HL-60 (cell line): ENCODE measurements around the gene IL13RA1.

ENCODE experiments used
- DNase-seq, 2 experiments: peaks; one replicate each; pipeline ENCODE4 v3.0.0-alpha.2; 2010 to 2020; ENCODE audit warnings: low read depth in 1 of 2, low spot score in 1 of 2
- H3K27ac ChIP-seq: fragments of 250-450 bp; sonication (Bioruptor Pico); replicated peaks from 2 replicates; pipeline ENCODE4 v1.5.1; 2020; ENCODE audit warnings: mild to moderate bottlenecking, moderate library complexity
- H3K27me3 ChIP-seq: fragments of 250-450 bp; sonication (Bioruptor Pico); 2 replicates; pipeline ENCODE4 v1.5.1; 2021; ENCODE audit warnings: mild to moderate bottlenecking, moderate library complexity; ENCODE audit not compliant: insufficient read depth, poor library complexity, severe bottlenecking
- H3K4me3 ChIP-seq: replicated peaks from 2 replicates; pipeline ENCODE4 v1.5.1; 2011; ENCODE audit warnings: mild to moderate bottlenecking, control low read depth, low read length; ENCODE audit not compliant: insufficient read depth
- CTCF ChIP-seq: IDR thresholded peaks from one replicate; pipeline ENCODE4 v1.5.1; 2011; ENCODE audit warnings: low read length, control low read depth, inconsistent platforms; ENCODE audit not compliant: insufficient read depth
- GABPA ChIP-seq: IDR thresholded peaks from 2 replicates; pipeline ENCODE4 v1.6.1; 2012; ENCODE audit warnings: low read depth
- POLR2AphosphoS5 ChIP-seq: IDR thresholded peaks from 2 replicates; pipeline ENCODE4 v1.6.1; 2012; ENCODE audit warnings: low read depth
- REST ChIP-seq: IDR thresholded peaks from 2 replicates; pipeline ENCODE4 v1.6.1; 2012; ENCODE audit warnings: low read depth; ENCODE audit not compliant: insufficient replicate concordance
- SPI1 ChIP-seq: IDR thresholded peaks from 2 replicates; pipeline ENCODE4 v1.6.1; 2012; ENCODE audit warnings: low read depth, mild to moderate bottlenecking, borderline replicate concordance

IL13RA1 gene

GRCh38 chrX:118770133-118770760, 42.8 kb downstream of the IL13RA1 start:
- Histone ChIP-seq H3K4me3 (no peak overlapping the region), H3K27ac (no peak overlapping the region), H3K27me3 (no peaks in the 10 kb centered on the region)
- no peak for DNase-seq
- TF ChIP-seq GABPA (no peak), CTCF (no peak), SPI1 (no peak), REST (no peak), POLR2AphosphoS5 (no peak)

- Histone ChIP-seq H3K4me3 (no peak overlapping the region), H3K27me3 (no peaks in the 10 kb centered on the region), H3K27ac (no peak overlapping the region)
- TF ChIP-seq SPI1, result no peak
- TF ChIP-seq REST, result no peak
- no peak for DNase-seq
Measured at GRCh38 chrX:118772051-118772450, 44.6 kb downstream of the IL13RA1 start.

- no peak overlapping the region for H3K27ac ChIP-seq
- no peaks in the 10 kb centered on the region for H3K27me3 ChIP-seq
- TF ChIP-seq SPI1 (no peak), CTCF (no peak)
- DNase-seq, result no peak
- H3K4me3 ChIP-seq, result no peak overlapping the region
Measured at GRCh38 chrX:118773782-118774181, 46.4 kb downstream of the IL13RA1 start.

GRCh38 chrX:118779581-118779980, 52.2 kb downstream of the IL13RA1 start:
- H3K4me3 ChIP-seq, result no peak overlapping the region
- no peak for TF ChIP-seq GABPA
- TF ChIP-seq REST, result no peak
- no peak for TF ChIP-seq CTCF
- no peak for TF ChIP-seq POLR2AphosphoS5
- TF ChIP-seq SPI1, result no peak
- no peak for DNase-seq
- H3K27me3 ChIP-seq, result no peaks in the 10 kb centered on the region
- no peak overlapping the region for H3K27ac ChIP-seq
